DLD1 (cell line): ENCODE measurements around the gene PARD3B.
"Not testable (repeated sequence)": the region's sequence is repeated elsewhere in the genome, so short reads cannot be mapped to it uniquely, and the experiment has no call there.

Experiments
- in situ Hi-C: cut with HindIII; loops from 2 replicates; pipeline ENCODE4 v1.10.0; 2017; ENCODE audit warnings: low sequenced_read_pairs

PARD3B gene

DNA sequence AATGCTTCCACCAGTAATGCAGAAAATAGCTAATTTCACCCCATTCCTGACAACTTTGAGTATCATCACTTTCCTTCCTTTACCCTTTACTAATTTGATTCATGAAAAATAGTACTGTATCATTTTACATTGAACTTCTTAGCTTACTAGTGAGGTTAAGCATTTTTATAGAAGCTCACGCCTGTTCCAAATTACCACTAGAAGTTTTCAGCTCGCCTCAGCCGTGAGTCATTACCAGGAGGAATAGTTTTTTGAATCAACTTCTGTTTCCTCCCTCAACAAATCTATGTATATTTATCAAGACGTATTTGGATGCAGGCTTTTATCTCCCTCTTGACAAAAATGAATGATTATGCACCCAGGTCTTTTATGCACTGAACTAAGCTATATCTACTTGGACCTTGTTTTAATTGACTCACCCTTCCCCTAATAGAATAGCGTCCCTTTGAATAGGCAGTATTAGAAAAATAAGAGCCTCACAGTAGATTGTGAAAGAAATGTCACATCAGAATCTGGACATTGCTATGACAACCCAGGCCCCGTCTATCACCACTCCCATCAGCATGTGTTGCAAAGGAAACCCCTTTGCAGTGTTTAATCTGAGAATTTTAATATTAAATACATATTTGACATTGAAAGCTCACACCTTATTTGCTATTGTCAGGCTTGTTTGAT lies 929.6 kb downstream of the PARD3B start:
- in situ Hi-C loops: no loop called here

DNA sequence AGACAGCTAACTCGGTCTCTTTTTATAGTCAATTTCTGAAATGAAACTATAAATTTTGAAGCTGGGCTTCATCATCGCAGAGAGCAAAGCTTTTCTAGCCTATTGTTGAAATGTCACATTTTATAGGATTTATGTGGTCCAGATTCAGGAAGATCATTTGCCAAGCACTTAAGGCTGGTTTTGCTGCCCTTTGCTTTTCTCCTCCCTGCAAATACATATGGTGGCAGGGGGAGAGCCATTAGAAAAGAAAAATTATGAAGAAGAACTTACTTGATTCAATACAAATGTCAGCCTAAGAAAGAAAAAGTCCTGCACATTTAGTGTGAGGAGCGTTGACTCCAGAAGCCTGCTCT lies 930.1 kb downstream of the PARD3B start:
- in situ Hi-C loops: no loop called here

- in situ Hi-C loops: no loop called here
Observed at GRCh38 chr2:205477016-205477705, 931.9 kb downstream of the PARD3B start.

DNA sequence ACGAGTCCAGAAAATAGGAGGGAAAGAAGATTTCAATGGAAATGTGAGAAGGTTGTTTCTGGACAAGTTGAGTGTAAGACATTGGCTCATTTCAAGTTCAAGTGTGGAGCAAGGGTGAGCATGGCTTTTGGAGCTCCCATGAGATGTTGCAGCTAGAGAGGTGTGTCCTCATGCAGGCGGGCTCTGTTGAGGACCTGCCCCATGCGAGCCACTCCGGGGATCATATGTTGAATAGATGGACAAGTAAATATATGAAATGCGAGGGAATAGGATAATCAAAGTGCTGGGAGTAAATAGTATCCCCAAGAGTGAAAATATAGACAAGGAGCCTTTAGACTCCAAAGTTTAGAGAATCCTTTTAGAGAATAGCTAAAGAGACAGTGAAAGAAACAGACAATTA lies 936.6 kb downstream of the PARD3B start:
- in situ Hi-C loops: no loop called here

- in situ Hi-C loops: no loop called here
Observed at GRCh38 chr2:205482399-205483081, 937.3 kb downstream of the PARD3B start.

DNA sequence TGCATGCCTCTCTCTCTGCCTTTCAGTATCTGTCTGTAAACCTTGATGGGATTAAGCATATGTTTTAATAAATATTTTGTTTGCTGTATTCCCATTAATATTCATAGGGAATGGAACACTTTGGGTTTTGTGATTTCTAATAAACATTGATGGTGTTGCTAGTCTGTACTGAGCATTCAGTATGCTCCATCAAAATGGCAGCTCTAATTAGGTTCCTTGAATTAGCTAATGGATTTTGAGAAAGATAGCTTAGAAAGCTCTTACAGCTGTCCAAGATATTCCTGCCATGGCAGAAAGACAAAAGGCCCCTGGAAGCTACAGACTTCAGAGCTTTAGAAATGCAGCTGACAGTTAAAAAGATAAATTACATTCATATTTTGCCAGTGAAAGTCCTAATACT lies 937.8 kb downstream of the PARD3B start:
- in situ Hi-C loops: no loop called here

- in situ Hi-C loops: no loop called here
Observed at GRCh38 chr2:205484215-205484614, 938.9 kb downstream of the PARD3B start.

DNA sequence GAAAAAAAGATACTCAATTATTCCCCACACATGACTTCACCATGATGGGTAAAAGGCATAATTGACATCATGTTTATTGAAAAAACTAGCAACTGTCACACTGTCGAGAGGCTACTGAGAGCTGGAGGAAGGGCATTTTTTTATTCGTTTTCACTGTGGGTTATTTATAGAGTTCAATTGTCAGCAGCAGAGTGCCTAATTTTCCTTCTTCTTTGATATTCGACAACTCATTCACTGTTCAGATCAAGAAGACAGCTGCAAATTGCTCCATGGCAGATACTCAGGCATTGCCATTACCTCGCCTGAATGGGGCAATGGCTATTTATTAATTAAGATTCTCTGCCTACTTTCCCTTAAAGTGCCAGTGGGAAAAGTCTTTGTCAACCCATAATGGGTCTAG lies 939.5 kb downstream of the PARD3B start:
- in situ Hi-C loops: no loop called here

- in situ Hi-C loops: not testable (repeated sequence)
Observed at GRCh38 chr2:205493528-205493927, 948.3 kb downstream of the PARD3B start.

GRCh38 chr2:205494537-205495235 lies 949.4 kb downstream of the PARD3B start:
- in situ Hi-C loops: no loop called here

GRCh38 chr2:205495819-205496218 lies 950.5 kb downstream of the PARD3B start:
- in situ Hi-C loops: no loop called here

DNA sequence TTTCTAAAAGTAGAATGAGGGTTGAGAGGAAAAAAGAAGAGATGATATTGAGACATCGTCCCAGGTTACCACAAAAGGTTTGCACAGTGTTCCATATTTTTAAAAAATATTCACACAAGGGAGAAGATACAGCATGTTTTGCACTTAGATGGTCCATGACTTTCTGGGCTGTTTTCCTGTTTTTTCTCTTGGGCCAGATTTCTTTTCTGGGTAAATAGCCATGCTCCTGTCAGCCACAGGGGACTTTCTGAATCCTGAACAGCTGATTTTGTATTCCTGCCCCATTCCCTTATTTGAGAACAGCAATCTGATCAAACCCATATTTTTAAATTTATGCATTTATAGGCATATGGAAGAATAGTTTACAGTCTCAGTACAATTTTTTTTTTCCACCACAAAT lies 951.1 kb downstream of the PARD3B start:
- in situ Hi-C loops: no loop called here

GRCh38 chr2:205496772-205497171 lies 951.5 kb downstream of the PARD3B start:
- in situ Hi-C loops: no loop called here

DNA sequence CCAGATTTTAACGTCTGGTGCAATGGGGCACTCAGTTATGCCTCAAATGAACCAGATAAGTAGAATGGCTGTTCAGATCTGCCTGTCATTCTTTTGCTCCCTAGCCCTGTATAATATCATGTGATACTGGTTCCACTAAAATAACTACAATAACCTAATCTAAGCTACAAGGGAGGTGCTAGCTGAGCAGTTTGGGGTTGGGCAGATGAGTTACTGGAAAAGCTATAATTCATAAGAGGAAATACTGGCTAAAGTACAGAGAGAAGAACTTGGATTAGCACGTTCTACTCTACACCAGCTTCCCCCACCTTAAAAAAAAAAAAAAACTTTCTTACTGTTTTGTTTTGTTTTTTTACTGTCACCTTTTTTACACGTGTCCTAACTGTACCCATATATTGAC lies 953.7 kb downstream of the PARD3B start:
- in situ Hi-C loops: no loop called here

GRCh38 chr2:205500065-205500464 lies 954.8 kb downstream of the PARD3B start:
- in situ Hi-C loops: no loop called here

GRCh38 chr2:205500951-205501350 lies 955.7 kb downstream of the PARD3B start:
- in situ Hi-C loops: no loop called here

DNA sequence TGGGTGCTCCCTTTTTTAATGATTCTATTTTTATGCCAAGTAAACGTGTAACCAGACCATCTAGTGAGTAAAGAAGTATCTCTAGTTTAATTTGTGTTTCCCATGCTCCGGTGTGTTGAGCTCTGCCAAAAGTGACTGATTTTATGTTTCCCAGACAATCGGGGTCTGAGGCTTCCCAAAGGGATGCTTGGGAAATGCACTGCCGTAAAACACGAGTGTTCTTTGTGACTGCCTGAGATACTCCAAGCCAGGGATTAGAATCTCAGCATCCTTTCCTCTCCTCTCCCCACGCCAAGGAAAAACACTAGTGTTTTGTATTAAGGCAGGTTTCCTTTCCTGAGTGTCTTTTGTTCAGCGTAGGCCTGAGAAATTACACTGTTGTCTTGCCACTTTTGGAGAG lies 956.6 kb downstream of the PARD3B start:
- in situ Hi-C loops: no loop called here

DNA sequence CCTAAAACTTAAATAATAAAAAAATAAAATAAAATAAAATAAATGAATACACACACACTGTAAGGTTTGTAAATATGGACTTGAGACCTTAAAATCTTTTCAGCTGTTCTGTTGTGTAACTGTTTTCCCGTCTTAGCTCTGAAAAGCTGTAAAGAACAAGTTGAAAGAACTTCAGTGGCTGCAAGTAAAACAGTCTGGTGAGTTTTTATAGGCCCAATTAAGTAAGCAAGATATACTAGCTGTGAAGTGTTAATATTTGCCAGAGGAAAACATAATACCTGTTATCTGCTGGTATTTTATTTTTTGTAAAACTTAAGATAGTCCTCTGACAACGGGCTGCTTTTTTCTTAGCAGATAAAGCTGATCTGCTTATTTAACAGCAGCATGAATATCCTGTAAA lies 960.1 kb downstream of the PARD3B start:
- in situ Hi-C loops: no loop called here

DNA sequence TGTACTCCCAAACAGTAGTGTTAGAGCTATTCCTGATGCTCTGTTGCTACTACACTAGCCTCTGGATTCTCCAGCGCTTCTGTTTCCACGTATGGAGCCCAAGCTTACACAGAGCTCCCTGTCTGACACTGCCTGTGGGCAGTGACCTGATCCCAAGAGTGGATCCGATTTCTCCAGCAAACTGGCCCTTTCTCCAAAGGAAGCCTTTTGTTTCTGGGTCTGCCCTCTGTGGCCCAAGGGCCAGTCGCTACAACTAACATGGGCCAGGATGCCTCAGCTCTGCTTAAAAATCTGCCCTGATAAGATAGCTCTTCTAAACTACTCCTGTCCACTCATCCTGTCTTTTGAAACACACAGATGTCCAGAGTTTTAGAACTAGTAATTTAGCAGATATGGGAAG lies 964.4 kb downstream of the PARD3B start:
- in situ Hi-C loops: no loop called here

DNA sequence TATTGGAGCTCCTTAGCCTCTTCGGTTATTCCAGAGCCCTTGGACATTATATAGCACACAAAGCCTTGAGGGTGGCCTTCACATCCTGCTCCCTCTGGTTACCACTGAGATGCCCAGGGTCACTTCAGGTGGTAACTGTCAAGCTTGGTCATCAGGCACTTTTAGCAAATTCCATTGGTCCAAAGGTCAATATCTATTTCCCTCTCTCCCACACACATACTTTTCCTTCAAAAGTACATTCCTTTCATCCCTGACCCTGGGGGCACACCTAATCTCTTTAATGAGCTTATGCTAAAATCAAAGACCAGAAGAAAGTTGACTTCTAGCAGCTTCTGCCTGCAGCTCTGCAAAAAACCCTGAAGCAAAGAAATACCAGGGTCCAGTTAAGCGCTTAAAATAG lies 965.1 kb downstream of the PARD3B start:
- in situ Hi-C loops: no loop called here

GRCh38 chr2:205511221-205511620 lies 965.9 kb downstream of the PARD3B start:
- in situ Hi-C loops: no loop called here

DNA sequence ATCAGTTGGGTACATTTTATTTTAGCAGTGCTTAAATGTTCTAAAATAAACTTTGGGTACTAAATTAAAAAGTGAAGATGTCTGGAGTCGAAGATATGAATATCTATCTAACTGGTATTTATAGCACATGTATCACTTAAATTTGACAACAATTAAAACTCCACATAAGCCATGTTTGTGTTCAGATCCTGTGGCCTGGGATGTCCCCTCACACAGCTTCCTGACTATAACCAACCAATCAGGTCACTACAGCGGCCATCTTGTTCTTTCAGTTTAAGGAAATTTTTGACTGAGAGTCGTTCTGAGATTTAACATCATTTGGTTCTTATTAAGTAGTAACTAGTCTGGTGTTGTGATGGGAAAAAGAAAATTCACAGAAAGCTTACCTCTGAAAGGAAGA lies 966.4 kb downstream of the PARD3B start:
- in situ Hi-C loops: no loop called here
